Measurements from ENCODE around the gene CARD6.
"Not testable (repeated sequence)": the region's sequence is repeated elsewhere in the genome, so short reads cannot be mapped to it uniquely, and the experiment has no call there.

The CARD6 gene

DNA sequence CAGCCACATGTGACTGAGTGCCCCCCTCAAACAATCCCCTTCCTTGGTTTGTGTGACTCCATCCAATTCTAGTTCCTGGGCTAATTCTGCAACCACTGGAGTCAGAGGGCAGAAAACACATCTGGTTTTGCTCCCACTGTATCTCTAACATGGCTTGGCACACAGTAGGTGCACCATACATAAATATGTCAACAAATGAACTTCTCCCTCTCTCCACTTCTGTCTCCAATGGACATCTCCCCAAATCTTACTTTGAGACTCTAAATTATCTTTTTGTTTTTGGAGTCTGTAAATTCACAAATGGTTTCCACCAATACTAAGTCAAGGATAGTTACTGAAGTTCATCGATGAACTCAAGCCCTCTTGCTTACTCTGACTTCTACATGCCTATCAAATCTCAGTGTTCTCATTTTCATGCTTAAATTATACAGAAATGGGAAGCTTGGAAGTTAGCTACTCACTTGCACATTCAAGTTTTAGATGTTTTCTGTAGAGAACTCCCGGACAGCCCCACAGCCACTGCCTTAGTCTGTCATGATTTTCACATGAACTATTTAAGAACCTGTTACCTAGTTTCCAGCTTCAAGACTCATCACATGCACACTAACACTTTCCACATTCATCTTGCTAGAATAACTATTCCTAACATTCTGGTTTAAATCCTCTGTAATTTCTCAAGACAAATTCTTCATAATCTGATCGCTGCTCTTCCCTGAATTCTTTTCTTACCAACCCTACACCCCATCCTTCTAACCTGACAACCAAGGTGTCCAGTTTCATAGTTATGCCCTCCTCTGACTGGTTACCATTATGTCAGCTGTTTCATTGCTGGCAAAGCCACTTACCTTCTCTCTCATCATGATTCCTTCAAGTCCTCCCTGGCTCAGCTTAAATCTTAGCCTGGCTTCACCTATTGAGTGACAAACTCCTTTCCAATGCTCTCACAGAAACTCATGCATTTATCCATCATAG lies 12.2 kb upstream of the CARD6 start:
- DNase-seq (ENCODE audit: low spot score) = no peak

DNA sequence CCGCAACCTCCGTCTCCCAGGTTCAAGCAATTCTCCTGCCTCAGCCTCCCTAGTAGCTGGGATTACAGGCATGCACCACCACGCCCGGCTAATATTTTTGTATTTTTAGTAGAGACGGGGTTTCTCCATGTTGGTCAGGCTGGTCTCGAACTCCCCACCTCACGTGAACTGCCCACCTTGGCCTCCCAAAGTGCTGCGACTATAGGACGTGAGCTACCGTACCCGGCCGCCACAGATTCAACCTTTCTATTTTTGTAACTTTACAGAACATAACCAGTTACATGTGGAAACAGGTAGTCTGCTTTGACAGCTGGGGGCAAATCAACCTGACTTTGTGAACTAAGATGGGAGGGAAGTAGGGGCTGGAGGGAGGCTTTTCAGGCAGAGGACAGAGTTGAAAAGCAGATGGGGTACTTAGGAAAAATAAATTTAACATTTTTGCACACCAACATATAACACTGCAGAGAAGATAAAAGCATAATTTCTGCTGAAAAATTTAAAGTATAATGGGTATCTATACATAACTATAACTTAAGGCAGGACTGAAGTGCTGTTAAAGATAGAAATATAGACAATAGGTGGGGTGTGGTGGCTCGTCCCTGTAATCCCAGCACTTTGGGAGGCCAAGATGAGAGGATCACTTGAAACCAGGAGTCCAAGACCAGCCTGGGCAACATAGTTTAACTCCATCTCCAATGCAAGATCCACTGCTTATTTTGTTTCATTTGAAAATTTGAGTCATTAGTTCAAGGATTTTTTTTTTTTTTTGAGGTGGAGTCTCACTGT lies 11.2 kb upstream of the CARD6 start:
- no peak for DNase-seq (ENCODE audit: low spot score)

DNA sequence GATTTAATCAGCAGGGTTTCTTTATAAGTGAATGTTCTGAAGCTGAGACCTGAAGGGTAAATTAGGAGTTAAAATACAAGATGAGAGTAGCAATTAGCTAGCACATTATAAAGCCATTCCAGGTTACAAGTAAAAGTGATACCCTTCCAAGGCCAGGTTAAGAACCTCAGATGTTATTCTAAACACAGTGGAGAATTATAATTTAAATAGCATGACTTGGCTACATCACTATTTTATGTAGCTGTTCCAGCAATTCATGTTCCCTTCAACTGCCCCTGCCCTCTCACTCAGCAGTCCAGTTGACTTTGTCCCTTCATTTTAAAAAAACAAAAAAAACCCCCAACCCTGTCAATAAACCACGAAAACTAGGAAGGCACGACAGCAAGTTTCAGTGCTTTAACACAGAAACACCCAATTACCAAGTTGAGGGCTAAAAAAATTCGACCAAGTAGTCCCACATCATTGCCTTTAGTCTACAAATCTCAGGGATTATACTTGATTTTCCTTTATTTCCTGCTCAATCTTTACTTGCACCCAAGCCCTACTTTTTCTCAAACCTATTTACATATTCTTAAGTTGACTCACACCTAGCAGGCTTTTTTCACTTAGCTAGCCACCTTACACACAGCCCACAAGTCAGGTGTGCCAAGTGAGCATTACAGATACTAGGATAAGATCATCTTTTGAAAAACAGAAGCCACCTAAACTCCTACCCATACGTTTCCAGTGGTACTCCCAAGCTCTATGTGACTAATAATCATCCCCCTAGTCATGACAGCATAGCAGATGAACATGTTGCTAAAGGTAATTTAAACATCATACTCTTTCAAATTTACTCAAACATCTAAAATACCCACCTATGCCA lies 9.6 kb upstream of the CARD6 start:
- no peak for DNase-seq (ENCODE audit: low spot score)

DNA sequence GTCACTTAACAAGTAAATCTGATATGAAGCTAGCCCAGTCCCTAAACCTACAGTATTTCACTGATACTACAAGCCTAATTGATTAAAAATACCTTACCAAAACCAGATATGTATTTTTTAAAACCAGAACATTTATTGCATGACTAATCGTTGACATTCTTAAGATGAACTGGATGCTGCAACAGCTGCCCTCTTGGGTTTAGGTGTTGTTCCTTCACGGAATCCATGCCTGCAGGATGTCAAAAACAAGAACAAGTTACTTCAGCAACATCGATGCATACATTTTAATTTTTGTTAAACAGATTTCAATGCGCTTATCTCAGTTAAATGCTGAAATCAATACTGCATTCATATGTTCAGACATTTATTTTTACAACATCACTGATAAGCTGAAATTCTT lies 8.8 kb upstream of the CARD6 start:
- no peak for DNase-seq (ENCODE audit: low spot score)

DNA sequence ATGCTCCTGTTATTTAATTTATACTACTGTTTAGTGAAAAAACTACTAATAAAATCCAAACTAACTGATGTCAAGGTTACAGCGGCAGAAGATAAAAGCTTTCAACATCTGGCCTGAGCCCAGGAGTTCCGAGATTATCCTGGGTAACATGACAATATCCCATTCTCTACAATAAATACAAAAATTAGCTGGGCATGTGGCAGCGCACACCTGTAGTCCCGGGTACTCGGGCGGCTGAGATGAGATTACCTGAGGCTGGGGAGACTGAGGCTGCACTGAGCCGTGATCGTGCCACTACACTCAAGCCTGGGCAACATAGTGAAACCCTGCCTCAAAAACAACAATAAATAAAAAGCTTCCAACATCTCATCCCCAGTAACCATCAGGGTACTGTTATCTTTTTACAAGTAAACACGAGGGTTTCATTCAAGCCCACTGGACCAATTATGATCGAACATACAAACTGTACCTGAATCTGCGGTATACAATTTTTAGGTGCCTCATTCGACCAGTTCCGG lies 7.4 kb upstream of the CARD6 start:
- DNase-seq (ENCODE audit: low spot score) = no peak

DNA sequence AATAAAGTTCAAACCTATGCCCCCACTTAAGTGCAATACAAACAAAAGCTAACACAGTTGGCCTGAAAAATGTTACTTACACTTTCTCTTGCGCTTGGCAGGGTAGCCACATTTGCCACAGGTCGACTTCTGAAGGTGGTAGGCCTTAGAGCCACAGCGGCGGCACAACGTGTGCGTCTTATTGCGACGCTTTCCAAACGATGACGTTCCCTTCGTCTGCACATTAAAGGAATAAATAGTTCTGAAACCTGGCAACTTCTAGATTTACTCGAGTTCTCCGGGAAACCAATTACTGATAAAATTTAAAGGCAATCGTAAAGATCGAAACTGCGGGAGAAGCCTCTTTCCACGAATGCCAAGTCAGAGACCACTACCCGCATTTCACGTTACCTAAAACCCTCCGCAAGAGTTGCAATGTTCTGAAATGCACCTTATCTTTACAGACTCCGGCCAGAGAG lies 6.7 kb upstream of the CARD6 start:
- DNase-seq (ENCODE audit: low spot score) = no peak

DNA sequence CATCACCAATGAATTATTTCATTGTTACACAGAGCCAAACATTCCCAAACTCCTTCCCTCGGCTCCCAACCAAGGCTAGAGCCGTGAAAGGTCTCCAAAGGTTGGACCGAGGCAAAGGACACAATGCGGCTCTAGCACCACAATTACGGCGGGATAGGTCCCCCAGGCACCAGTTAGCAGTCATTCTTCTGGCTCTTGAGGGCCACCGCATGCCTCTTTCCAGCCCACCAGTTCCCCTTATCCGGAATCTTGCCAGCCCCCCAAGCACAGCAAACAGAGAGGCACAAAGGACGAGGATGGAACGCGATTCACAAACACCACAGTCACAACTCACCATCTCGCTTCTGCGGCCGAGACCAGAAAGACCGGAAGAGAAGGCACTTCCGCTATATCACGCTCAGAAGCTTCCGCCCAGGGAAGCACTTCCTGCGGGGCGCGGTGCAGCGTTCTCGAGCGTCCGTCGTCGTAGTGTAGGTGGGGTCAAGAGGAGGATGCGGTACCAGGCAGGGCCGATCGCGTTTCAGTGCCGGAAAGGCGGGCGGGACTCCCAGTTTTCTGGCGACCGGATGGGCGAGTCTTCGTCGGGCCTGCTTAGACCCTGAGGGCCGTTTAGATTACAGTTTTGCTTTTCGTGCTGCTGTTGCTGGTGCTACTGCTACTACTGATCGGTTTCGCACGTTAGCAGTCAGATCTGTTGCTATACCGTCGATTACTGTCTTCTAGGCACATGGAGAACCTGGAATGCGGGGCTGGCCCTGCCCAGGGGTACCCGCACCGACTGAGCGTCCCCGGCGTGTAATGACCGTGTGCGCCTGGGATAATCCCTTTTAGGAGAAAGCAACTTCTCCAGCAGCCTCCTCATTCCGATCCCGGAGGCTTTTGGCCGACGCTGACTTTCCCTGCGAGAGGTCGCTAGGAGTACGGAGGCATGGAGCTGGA lies 6.0 kb upstream of the CARD6 start, which contains the start of gene RPL37:
Gene RPL37 (minus strand): TSS at position 374 of the 939 bp plus-strand sequence. CDS start 37 bp downstream, at position 337.
- peak; percentile 98 for DNase-seq (ENCODE audit: low spot score)

DNA sequence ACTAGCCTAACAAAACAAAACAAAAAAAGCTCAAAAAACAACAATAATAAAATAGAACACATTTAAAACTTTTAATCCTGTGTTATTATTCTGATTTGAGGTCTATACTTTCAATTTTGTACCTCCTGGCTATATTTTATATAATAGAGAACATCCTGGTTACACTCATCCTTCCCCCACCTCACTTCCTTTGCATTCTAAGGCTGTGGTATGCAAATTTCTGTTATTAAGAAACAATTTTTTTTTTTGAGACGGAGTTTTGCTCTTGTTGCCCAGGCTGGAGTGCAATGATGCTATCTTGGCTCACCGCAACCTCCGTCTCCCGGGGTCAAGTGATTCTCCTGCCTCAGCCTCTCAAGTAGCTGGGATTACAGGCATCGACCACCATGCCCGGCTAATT lies 3.1 kb upstream of the CARD6 start:
- DNase-seq (ENCODE audit: low spot score) = no peak

DNA sequence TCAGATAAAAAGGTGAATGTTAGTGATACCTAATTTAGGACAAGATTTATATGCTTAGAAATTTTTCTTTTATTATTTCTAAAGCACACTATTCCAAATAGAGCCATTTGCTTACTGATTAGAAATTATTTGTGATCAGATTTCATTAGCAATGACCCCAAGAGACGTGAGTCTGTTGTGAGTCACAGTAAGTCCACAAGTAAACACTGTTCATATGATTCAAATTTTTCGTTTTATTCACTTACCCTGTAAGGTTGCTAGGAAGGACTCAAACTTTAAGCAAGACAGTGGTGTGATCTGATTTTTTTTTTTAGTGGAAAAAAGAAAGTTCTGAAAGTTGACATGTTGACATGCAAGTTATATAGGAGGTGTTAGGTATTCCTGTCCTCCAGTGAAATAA lies 1.2 kb downstream of the CARD6 start:
- DNase-seq (ENCODE audit: low spot score) = peak; percentile 42

DNA sequence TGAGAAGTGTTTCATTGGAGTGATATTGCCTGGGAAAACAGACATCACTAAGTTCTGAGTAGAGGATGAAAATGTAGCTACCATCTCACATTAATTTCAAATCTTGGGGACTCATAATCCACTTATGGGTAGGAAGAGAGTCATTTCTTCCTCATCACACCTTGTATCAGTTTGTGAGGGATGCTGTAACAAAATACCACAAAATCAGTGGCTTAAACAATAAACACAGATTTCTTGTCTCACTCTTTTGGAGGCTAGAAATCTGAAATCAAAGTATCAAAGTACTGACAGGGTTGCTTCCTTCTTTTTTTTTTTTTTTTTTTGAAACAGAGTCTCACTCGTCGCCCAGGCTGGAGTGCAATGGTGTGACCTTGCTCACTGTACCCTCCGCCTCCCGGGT lies 3.4 kb downstream of the CARD6 start:
- no peak for DNase-seq (ENCODE audit: low spot score)

DNA sequence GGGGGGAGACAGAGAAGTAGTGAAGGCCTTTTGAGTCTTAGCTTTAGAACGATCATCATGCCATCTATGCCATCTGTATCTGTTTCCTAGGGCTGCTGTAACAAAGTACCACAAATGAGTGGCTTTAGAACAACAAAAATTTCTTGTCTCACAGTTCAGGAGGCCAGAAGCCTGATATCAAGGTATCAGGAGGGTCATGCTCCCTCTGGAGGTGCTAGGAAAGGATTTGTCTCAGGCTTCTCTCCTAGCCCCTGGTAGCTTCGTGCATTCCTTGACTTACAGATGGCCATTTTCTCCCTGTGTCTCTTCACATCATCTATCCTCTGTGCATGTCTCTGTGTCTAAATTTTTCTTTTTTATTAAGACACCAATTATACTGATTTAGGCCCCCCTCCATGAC lies 5.2 kb downstream of the CARD6 start:
- DNase-seq (ENCODE audit: low spot score) = no peak

DNA sequence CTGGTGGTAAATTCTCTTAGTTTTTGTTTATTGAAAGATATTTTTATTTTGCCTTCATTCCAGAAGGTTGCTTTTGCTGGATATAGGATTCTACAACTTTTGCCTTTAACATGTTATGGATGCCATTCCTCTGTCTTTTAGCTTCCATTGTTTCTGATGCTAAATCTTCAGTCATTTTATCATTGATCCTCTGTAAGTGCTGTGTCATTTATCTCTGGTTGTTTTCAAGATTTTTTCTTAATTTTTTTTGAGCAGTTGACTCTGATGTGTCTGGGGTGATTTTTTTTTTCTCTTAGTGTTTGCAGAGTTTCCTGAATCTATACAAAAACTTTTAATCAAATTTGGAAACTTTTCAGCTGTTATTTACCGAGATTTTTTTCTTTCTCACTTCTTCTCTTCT lies 6.4 kb downstream of the CARD6 start:
- DNase-seq (ENCODE audit: low spot score) = no peak

DNA sequence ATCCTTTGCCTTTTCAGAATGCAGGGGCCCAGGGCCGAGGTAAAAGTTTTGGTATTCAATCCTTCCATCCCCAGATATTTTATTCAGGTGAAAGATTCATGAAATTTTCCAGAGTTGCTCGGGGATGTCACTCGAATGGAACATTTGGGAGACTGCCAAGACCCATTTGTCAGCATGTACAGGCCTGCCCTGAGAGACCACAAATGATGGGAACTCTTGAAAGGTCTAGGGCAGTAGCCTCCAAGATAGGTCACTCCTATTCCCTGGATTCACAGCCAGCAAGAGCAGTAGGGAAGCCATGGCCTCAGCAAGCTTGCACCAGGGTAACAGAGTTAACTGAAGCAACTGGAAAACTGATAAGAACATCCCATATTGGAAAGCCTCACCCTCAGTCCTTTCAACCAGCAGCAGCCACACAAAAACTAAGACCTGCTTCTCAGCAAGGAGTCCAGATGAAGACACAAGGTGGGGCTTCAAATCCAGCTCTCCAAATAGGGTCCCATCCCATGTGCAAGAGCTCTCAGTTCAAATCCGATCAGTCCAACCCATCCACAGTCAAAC lies 12.5 kb downstream of the CARD6 start:
- DNase-seq (ENCODE audit: low spot score) = no peak

DNA sequence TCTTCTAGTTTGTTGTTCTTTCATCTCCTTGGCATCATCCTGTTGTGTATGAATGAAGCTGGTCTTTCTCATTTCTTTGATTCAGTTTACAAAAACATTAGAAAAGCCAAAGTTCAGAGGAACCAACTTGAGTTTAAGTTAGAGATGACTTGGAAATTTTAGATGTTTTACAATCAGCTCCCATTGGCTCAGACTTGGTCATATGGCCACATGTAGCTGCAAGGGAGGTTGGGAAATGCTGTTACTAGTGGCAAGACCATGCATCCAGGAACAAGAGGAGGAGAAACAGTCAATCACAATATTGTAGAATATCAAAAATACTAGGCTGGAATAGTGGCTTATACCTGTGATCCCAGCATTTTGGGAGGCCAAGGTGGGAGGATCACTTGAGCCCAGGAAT lies 19.5 kb downstream of the CARD6 start:
- DNase-seq (ENCODE audit: low spot score) = no peak

DNA sequence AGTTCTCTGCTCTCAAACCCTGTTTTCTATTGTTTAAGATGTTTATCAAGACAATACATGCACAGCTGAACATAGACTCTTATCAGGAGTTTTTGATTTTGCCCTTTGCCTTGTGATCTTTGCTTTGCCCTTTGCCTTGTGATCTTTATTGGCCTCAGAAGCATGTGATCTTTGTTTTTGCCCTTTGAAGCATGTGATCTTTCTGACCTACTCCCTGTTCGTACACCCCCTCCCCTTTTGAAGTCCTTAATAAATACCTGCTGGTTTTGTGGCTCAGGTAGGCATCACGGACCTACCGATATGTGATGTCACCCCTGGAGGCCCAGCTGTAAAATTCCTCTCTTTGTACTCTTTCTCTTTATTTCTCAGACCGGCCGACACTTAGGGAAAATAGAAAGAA lies 23.8 kb downstream of the CARD6 start:
- DNase-seq (ENCODE audit: low spot score) = not testable (repeated sequence)

DNA sequence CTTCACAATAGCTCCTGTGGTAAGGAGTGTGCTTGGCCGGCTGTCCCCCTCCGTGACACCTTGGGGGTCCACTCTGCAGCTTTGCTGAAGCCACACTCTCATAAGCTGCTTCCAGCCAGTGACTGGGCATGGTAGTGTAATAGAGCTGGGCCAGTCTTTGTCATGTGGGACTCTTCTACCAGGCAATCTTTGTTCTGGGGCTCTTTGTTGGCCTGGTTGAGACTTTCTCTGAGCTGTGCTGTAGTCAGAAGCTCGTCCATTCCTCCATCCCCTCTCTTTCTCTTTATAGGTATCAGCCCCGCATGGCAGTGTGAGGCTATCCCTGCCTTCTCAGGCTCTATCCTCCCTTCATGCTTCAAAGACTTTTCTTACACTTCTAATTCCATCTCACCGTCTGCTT lies 25.7 kb downstream of the CARD6 start:
- no peak for DNase-seq (ENCODE audit: low spot score)

DNA sequence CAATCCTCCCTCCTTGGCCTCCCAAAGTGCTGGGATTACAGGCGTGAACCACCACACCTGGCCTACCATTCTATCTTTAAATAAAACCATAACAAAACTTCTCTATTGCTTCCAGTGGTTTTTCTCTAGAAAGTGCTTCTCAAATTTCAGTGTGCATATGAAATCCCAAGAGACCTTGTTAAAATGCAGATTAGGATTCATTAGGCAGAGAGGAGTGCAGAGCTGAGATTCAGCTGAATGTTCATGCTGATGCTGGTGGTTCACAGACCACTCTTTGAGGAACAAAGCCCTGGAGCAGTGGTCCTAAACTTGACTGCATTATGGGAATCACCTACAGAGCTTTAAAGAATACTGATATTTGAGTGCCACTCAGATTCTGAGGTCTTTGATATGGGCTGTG lies 28.2 kb downstream of the CARD6 start:
- DNase-seq (ENCODE audit: low spot score) = no peak

DNA sequence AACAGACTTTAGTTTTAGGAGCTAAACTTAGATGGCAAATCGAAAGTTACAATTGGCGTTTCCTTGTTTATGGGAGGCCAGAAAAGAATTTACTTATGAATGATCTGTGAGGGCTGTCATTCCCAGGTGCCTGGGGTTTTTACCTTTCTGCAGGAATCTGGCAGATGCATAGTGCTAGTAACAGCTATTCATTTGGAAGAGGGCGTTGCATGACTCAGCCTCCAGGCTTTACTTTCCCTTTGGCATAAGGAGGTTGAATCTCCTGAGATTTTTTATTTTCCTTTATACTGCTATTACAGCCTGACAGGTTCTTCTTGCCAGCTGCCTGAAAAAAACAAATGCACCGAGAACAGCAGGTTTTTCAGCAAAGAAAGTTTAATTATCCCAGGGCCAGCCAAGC lies 30.0 kb downstream of the CARD6 start:
- no peak for DNase-seq (ENCODE audit: low spot score)

DNA sequence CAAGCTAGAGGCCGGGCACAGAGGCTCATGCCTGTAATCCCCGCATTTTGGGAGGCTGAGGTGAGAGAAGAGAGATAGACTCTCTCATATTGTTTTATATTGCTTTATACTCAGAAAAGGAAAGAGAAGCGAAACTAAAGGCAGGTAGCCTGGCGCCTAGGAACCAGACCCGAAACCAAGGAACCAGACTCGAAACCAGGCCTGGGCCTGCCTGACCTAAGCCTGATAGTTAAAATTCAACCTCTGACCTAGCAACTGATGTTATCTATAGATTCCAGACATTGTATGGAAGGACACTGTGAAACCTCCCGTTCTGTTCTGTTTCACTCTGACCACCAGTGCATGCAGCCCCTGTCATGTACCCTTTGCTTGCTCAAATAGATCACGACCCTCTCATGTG lies 31.1 kb downstream of the CARD6 start:
- DNase-seq (ENCODE audit: low spot score) = not testable (repeated sequence)

DNA sequence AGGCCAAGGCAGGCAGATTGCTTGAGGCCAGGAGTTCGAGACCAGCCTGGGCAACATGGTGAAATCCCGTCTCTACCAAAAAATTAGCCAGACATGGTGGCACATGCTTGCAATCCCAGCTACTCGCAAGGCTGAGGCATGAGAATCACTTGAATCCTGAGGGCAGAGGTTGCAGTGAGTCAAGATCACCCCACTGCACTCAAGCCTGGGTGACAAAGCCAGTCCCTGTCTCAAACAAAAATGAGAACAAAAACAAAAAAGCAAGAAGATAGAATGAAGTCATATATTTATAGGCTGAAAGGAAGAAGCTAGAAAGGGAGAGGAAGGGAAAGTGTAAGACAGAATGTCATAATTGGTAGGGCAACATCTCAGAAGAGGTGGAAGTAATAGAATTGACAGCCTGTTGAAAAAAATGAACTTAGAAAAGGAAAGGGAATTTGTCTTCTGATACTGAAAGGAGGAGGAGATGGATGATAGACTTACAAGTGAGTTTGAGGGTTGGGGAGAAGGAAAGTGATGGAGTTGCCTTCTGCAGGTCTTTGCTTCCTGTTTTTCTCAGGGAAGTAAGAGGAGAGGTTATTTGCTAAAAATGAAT lies 32.2 kb downstream of the CARD6 start:
- no peak for DNase-seq (ENCODE audit: low spot score)

All from AG20443 (cell line).